Measurements from ENCODE around the gene TREM2.
"Not testable (repeated sequence)": the region's sequence is repeated elsewhere in the genome, so short reads cannot be mapped to it uniquely, and the experiment has no call there.

The TREM2 gene

DNA sequence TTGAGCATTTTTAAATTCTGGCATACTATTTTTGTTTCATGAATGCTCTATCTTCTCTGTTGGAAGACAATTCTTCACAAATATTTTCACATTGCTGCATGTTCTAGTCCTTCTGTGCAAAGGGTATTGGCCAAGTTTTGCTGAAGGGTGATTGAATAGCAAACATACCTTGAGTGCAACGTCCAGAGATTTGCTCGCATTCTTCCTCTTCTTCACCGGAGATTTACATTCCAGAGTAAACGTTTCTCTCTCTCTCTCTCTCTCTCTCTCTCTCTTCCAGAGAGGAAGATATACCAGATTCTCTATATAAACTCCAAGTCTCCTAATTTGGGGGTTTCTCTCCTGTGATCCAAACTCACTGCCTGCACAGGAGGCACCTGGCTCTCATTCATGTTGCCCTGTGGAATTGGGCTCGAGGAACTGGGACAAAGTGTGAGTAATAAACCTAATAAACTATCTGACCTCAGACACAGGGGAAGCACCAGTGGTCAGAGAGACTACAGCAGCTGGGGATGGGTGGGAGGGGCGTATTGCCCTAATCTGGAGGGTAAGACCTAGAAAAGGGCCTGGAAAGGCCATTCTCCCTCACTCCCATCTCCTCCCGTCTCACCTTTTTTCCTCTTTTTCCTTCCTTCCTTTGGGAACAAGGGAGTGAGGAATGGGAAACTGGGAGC, 7.6 kb downstream of the TREM2 start:
- no peak for DNase-seq (ENCODE audit: low read depth in 2 of 3, low spot score in 1 of 3)

DNA sequence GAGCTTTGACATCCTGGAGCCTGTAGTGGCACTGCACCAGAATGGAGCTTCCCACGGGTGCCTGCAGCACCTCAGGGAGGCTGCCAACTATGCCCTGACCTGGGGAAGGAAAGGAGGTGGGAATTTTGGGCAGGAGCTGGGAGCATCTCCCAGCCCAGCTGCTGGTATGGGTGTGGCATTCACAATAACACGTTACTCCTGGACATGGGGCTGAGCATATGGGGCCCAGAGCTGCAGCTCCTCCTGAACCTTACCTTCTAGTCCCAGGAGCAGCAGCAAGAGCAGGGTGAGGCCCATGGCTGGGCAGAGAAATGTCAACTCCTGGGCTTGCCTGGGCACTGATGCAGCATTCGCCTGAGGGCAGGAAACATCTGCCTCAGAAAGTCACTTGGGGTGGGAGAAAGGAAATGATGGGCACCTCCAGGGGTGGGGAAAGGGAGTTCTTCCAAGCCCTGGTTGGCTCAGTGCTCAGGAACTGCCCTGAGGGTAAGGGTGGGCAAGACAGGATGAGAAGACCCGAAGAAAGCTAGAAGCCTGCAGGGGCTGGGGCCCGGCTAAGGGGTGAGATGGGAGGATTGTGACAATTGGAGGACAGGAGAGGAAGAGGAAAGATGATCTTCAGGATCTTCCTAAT, 8.8 kb downstream of the TREM2 start, which contains the start of gene TREML1:
TREML1 (minus strand) TSS at position 356 of the 634 bp plus-strand sequence; CDS start at position 297, 59 bp downstream.
- DNase-seq (ENCODE audit: low read depth in 2 of 3, low spot score in 1 of 3): no peak

GRCh38 chr6:41153451-41153850, 9.5 kb downstream of the TREM2 start:
- no peak for DNase-seq (ENCODE audit: low read depth in 2 of 3, low spot score in 1 of 3)

- DNase-seq (ENCODE audit: low read depth in 2 of 3, low spot score in 1 of 3): no peak
These were observed 12.2 kb downstream of the TREM2 start for GRCh38 chr6:41150671-41151070.

- no peak for DNase-seq (ENCODE audit: low read depth in 2 of 3, low spot score in 1 of 3)
These were observed 15.0 kb downstream of the TREM2 start for GRCh38 chr6:41147917-41148316.

GRCh38 chr6:41136911-41137310, 26.0 kb downstream of the TREM2 start:
- no peak for DNase-seq (ENCODE audit: low read depth in 2 of 3, low spot score in 1 of 3)

DNA sequence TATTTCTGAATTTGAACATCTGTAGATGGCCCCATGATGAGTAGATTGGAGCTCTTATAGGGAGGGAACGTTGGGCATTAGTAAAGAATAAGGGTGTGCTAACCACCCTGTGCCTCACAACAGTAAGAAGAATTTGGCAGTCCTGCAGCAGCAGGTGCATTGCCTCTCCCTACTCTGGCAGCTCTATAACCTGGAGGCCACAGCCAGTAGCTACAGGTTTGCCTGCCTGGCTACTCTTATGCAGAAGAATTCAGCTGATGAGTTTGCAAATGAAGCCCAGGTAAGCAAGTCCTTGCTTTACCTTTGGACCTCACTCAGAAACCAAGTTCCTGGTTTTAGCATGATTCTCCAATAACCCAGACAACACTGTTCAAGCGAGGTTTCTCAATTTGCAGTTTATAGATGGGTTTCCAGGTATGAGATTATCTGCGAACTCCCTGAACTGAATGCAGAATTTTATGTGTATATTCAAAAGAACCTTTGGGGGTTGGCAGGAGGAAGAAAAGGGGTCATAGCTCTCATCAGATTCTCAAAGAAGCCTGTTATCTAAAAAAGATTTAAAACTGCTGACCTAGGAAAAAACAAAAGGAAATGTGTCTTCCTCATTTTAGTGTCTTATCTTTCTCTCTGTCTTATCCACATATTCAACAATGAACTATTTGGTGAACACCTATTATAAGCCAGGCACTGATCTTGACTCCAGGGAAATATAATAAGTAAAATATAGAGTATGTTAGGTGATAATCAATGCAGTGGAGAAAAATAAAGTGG, 27.7 kb downstream of the TREM2 start:
- no peak for DNase-seq (ENCODE audit: low read depth in 2 of 3, low spot score in 1 of 3)

GRCh38 chr6:41132254-41132653, 30.7 kb downstream of the TREM2 start:
- DNase-seq (ENCODE audit: low read depth in 2 of 3, low spot score in 1 of 3): no peak

DNA sequence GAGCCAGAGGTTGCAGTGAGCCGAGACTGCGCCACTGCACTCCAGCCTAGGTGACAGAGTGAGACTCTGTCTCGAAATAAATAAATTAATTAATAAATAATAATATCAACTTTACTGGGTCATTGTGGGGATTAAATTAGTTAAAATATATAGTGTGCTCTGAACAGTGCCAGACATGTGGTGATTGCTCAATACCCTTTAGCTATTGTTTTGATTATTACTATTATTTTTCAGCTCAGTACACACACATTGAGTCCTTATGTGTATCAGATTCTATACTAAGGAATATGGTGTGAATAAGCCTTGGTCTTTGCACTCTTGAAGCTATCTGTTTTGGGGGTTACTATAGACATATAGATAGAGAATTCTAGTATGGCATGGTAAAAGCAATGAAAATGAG, 37.6 kb downstream of the TREM2 start:
- DNase-seq (ENCODE audit: low read depth in 2 of 3, low spot score in 1 of 3): no peak

- DNase-seq (ENCODE audit: low read depth in 2 of 3, low spot score in 1 of 3): no peak
These were observed 40.0 kb downstream of the TREM2 start for GRCh38 chr6:41122918-41123317.

GRCh38 chr6:41122373-41122772, 40.5 kb downstream of the TREM2 start:
- DNase-seq (ENCODE audit: low read depth in 2 of 3, low spot score in 1 of 3): no peak

- no peak for DNase-seq (ENCODE audit: low read depth in 2 of 3, low spot score in 1 of 3)
These were observed 42.9 kb downstream of the TREM2 start for GRCh38 chr6:41120058-41120457.

DNA sequence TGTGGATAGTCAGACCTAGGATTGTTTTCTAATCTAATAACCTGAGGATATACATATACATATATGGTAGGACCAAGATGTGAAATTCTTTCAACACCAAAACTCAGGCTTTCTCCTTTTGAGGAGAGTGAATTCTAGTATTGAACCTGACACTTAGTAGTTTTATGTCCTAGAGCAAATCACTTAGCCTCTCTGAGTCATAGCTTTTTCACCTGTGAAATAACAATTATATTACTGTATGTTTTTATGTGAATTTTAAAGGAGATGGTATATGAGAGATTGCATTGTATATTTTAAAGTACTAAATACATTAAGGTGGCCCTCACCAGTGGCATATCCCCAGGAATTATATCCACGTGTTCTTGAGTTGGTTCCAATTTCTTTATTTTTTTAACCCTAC, 43.4 kb downstream of the TREM2 start:
- DNase-seq (ENCODE audit: low read depth in 2 of 3, low spot score in 1 of 3): no peak

- not testable (repeated sequence) for DNase-seq (ENCODE audit: low read depth in 2 of 3, low spot score in 1 of 3)
These were observed 47.9 kb downstream of the TREM2 start for GRCh38 chr6:41115027-41115426.

DNA sequence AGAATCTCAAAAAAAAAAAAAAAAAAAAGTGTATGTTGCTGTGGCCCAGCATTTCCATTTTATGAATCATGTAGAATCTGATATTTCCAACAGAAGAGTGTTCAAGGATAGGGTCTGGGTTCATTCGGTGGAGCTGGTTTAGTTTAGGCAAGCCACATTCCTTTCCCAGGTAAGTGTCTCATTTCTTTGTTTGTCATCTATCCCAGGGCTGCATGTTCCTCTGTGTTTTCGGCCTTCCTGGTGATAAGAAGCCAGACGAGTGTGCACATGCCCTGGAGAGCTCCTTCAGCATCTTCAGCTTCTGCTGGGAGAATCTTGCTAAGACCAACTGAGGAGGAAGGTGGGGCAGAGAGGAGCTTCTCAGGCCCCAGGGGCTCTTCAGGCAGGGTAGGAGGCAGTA, 51.9 kb downstream of the TREM2 start:
- no peak for DNase-seq (ENCODE audit: low read depth in 2 of 3, low spot score in 1 of 3)

All from stimulated activated CD4-positive, alpha-beta T cell treated with anti-CD3 and anti-CD28 coated beads, Interleukin-12 subunit alpha, Interleukin-12 subunit beta, amount 100 ng/mL, for 48 hours (primary cell).